ENCODE results near the gene UQCRQ.
A peak's percentile ranks its signal among the peaks of the same experiment; 100 is the strongest.

UQCRQ gene

DNA sequence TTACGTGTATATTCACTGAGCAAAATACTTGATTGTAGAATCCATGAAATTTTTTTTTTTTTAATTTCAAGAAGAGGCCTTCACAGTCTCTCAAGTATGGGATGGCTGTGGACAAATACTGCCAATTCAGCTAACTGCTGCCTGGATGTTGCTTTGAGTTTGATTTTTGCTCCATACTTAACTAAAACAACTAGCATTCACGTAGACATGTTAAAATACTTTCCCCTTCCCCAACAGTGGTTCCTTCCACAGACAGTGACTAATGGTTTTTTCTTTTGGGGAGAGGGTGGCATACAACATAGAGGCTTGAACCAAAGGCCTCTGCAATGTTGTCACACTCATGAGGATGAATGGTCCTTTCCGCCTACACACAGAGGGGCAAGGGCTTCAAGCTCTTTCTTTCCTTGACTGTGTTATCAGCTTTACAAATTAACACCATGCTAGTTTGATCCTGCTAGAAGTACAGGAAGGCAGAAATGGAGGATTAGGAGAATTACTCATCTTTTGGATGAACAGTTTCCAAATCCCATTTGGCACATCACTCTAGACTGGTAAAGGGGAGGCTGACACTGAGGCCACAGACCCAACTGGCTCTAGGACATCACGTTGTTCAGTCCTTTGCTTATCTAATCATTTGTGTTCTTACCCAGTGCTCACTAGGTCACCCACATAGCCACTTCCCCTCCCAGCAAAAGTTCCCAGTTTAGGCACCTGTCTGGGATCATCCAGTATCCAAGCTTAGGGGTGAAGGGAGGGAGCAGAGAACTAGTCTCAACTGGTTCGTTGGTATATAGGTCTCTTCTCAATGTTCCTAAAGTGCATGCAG lies 5.2 kb downstream of the UQCRQ start:
- no peak for DNase-seq

DNA sequence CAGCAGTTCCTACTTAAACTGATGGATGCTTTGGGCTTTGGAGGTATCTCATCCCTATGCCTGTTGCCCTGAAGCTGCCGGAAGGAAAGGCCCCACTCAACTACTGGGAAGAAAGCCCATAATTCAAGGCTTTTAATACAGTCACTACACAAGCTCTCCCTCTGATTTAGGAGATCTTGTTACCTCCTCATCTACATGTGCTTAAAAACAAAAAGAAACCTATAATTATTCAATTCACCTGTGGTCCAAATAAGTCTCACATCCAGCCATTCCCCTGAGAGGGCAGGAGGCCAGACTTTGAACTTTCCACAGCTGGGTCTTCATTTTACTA lies 6.3 kb downstream of the UQCRQ start:
- no peak for DNase-seq

DNA sequence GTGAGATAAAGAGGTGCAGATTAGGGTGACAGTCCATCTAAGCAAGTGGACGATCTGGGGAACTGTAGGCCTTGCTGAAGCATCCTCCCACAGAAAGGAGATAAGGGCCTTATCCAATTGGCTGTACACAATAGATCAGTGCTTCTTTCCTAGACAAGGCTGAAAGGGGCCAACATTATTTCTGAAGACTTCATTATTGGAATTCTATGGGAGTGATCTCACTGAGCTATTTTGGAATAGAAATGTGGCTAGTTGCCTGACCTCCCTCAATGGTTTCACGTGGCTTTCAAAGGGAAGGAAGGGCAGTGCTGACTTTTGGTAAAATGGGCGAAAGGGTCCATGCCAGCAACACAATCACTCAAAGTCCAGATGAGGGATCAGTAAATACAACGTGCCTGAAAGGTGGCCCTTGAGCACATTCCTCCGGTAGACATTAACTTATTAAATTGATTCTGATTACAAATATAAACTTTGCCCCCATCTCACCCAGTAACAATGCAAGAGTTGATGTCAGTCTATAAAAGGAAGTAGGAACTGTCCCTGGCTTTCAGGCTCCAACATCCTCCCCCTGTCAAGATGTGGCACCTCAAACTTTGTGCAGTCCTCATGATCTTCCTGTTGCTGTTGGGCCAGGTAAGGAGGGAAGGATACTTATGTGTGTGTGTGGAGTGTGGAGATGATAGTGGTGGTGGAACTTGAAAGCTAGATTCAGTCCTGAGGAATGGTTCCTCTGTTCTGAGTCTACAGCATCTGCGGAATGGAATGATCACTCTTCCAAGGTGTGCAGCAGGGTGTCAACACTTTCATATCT lies 6.9 kb downstream of the UQCRQ start, which contains the start of gene LEAP2:
Gene LEAP2 (plus strand): TSS at position 550 of the 811 bp plus-strand sequence. CDS start 27 bp downstream, at position 577.
- DNase-seq: no peak

DNA sequence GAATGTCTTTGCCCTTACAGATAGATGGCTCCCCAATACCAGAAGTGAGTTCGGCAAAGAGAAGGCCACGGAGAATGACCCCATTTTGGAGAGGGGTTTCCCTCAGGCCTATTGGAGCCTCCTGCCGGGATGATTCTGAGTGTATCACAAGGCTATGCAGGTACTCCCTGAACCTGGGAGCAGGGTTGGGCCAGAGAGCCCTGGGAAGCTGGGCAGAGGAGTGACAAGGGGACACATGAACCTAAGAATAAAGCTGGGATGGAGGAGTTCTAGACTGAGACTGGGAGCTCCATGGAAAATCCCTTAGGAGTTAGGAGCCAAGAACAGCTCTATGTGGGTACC lies 7.5 kb downstream of the UQCRQ start:
- DNase-seq: no peak

DNA sequence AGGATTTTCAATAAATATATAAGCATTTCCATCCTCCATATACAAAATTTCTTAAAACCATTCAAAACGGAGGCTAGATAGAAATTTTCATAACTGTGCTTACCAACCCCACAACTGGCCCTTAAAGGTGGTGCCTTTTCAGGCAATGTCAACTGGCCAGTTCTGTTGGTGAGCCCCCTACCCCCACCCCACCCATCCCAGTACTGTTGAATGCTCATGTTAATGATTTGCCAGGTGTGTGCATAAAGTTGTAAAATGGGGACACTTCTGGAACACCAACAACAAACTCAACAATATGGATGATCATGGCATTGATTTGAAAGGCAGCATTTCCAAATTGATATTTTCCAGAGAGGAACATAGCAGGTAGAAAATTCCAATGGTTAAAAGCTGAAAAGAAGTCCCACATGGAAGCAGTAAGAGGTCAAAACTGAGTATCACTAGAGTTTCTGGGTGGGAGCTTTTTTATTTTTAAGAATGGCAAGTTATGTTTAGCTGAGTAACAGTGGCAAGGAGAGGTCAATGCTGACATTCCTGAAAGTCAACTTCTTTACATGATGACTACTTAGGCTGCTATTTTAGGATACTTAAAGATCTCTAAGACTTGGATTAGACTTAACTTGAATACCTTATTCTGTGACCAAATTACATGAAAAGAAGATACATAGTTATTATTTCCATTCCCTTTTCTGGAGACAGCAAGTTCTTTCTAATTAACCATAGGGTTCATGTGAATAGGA lies 9.7 kb downstream of the UQCRQ start:
- no peak for DNase-seq

DNA sequence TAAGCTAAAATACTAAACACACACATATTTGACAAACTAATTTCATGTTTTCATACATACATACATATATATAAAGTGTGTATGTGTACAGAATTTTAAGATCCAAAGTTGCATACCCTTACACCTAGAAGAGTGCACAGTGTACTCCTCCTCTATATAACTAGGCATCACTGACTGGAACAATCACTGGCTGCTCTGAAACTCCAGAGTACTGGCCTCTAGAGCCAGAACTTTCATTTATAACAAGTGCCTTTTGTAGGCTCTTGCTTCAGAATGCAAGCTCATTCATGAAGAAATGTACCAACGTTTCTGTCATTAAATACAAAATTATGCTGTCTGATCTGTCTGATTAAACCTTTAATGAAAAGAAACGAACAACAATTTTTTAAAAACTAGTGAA lies 11.0 kb downstream of the UQCRQ start:
- DNase-seq: no peak

DNA sequence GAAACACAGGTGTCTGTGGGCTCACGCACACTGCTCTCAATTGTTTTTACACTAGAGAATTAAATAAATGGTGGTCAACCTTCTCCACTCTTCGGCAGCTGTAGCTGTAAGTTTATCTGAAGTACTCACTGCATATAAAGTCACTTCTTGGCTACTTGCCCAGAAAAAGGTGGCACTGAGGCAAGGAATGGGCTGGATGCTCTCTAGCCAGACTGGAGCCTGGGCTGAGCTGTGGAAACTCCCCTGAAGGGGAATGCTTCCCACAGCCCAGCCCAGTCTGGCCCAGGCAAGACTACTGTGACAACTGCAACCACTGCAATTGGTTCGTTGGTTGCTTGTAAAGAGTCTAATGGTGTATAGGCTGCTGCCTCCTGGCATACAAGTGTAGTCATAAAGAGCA lies 11.5 kb downstream of the UQCRQ start:
- DNase-seq: no peak

DNA sequence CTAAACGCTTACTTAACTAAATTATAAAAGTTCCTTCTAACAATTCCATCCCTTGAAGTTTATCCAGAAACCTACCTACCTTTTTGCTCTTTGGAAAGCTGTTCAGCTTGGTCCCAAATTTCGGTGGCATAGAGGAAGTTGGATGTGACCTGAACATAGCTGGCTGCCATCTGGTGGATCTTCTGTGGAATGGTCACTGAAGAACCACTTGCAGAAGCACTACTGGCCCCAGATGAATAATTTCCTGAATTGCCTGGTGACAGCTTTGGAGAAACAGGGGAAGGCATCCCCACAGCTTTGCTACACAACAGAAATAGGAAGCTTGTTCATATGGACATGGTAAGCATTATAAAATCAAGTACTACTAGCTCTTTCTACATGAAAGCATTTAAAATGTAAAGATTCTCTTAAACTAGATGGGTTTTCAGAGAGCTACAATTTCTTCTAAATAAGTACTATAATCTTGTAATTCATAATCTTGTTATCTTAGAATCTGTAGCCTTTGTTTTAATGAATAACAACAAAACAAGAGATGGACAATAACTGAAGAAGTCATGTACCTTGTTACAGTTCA lies 16.9 kb downstream of the UQCRQ start:
- DNase-seq: peak; percentile 91 to 96

DNA sequence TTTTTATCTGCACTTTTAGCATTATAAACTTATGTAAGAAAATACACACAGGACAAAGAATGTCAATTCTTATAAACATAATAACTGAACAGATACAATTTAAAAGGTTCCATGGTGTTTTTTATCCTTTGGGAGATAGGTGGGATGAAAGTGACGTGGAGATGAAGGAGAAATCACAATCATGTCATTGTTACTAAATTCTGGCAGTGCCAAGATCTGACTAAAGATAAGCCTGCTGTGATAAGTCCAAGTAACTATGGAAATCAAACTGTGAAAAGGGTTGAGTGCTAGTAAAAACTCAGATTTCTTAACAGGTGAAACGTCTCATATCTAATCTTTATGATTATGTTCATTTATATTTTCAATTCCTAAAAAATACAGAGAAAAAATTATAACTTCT lies 18.1 kb downstream of the UQCRQ start:
- no peak for DNase-seq

DNA sequence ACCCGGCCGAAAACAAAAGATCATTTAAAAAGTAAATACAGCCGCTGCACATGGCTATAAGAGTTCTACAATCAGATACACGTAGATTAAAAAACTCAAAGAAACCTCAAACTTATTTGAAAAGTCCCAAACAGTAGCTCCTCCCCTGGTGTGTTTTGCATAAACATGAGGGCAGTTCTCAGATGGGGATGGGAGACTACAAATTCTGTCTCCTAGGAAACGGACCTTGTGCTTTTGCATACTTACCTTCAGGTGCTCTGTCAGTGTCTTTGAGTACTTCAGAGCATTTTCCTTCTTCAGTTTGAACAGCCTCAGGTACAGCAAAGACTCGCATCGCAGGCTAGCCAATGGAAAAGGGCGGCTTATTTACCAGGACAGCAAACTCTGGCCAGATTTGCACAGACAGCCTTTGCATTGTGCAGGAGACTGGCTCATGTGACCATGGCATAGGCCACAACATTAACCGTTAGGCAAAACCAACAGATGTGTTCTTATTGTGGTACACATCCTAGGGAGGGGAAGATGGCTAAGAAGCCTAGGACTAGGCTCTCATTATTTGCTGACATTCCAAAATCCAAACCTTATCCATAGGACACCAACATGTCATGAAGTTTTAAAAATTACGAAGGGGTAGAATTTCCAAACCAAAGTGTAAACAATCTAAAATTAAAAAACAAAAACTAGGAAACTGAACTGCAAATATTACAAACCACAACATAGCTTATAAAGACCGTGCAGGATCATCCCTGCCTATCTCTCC lies 19.8 kb downstream of the UQCRQ start:
- DNase-seq: no peak

DNA sequence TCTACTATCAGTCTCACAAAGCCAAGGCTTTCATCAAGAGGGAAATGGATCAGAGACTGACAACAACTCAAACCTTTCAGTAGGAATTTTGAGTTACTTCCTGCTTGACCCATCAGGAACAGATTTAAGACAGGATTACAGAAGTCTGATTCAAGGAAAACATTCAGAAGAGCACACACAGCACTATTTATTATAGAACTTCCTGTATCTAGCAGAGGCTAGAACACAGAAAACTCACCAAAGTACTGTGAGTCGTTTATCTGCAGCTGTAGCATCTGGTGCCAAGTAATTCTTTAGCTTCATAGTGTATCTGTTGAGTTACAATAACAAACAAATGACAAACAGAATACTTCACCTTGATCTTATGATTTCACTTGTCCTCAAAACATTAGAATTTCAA lies 20.8 kb downstream of the UQCRQ start:
- DNase-seq: no peak

DNA sequence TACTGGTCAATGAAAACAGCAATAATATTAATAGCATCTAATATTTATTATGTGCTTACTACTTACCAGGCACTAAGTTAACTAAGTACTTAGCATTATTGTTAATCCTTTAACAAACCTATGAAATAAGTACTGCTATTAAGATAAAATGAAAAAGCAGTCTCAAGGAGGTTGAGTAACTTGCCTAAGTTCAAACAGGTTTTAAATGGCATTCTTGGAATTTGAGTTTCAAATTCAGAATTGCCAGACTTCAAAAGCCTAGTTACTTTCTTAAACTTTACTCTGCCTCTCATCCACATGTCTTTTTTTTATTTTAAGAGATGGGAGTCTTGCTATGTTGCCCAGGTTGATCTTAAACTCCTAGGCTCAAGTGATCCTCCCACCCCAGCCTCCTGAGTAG lies 23.1 kb downstream of the UQCRQ start:
- no peak for DNase-seq

DNA sequence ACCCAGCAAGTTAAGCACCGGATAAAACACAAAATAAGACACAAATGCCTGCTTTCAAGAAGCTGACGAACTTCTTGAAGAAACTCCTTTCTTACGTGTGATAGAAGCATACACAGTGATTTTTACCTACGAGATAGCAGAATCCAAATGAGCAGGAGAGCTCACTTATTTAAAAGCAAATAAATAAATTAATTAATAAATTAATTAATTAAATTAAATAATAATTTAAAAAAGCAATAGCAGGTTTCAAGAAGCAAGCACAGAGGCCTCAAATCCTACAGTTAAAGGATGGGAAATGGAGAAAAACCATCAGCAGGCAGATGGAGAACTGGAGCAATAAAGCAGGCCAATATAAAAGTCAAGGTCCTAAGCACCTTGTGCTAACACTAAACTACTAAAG lies 24.4 kb downstream of the UQCRQ start:
- no peak for DNase-seq

DNA sequence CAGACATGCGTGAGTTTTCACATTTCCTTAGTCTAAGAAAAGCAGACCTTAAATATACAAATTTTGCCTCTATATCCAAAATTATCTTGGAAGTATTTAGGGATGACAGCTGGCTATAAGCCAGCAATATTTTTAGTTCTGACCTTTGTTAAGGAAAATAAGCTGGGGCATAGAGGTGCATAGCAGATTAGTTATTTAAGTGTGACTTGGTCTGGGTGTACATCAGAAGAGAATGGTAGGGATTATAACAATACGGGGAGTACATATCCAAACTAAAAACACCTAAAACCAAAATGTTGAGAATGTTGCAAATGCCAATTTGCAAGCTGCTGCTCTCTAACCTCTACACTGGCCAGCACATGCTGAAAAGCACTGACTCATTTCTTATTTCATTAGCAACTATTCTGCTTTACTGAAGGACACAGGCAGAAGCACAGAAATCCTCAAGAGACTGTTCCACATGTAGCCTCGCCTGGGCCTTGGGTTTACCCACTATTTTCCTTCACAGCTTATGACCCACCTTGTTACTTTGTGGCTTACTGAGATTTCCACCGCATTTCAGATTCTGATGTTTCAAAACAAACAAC lies 29.4 kb downstream of the UQCRQ start:
- DNase-seq: no peak

DNA sequence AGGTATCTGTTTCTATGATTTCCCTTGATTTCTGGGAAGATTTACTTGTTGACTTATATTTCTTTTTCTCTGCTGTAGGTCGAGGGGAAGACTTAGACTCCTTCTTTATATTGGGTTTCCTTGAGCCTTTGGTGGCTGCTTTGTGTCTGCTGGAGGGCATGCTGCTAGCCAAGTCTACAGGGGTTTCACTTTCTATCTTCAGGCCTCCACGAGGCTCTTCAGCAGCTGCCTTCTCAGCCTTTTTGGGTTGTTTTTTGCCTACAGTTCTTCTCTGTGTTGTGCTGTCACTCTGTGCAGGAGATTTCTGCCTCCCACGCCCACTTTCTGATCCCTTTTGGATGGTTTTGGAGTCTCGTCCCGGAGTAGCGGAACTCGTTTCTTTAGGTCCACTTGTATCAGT lies 30.2 kb downstream of the UQCRQ start:
- no peak for DNase-seq

DNA sequence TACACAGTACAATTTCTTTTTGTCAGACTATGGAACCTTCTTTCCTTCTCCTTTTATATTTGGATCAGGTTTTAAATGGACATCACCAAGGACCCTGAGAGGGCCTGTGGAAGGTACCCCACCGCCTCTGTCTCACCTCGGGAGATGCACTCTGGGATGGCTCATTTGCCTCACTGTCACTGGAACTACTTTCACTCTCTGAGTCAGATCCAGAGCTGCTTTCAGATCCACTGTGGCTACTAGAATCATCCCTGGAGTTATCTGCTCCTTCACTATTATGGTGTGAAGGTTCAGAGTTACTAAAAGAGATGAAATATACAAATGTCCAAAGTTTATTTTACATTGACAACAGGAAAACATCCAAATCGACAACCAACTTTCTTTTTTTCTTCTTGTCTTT lies 31.7 kb downstream of the UQCRQ start:
- DNase-seq: no peak

DNA sequence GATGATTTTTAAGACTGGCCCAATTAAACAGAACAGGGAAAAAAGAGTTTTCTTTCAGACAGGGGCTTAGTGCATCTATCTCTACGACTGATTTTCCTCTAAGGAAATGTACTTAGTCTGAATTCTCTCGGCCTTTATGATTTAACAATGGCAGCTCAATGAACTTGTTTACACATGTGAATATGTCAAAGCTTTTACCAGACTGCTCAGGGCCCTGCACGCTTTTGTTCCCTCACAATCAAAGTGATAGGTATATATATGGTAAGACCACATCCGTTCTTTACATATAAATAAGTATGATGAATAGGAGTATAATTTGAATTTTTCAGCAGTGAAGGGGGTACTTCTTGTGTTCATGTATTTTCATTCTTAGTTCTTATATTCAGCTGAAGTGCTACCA lies 34.6 kb downstream of the UQCRQ start:
- DNase-seq: no peak

DNA sequence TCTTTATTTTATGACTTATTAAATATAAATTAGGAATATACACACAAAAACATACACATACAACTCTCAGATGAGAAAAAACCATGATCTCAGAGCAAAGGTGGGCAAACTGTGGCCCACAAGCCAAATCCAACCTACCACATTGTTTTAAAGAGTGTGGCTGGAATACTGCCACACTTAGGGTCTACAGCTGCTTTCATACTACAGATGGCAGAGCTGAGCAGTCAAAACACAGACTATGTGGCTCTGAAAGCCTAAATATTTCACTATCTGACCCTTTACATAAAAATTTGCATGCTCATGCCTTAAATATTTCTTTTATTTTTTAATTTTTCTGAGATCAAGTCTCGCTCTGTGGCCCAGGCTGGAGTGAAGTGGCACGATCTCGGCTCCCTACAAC lies 35.3 kb downstream of the UQCRQ start:
- DNase-seq: no peak

DNA sequence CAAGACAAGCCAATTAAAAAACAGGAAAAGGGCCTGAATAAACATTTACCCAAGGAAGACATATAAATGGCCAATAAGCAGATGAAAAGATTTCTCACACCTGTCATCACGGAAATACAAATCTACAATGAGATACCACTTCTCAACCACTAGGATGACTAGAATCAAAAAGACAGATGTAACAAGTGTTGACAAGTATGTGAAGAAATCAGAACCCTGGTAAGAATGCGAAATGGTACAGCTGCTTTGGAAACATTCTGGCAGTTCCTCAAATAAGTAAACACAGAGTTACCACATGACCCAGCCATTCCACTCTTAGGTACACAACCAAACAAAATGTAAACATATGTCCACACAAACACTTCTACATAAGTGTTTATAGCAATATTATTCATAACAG lies 39.5 kb downstream of the UQCRQ start:
- peak in 1 of 2 experiments; percentile 11 for DNase-seq

DNA sequence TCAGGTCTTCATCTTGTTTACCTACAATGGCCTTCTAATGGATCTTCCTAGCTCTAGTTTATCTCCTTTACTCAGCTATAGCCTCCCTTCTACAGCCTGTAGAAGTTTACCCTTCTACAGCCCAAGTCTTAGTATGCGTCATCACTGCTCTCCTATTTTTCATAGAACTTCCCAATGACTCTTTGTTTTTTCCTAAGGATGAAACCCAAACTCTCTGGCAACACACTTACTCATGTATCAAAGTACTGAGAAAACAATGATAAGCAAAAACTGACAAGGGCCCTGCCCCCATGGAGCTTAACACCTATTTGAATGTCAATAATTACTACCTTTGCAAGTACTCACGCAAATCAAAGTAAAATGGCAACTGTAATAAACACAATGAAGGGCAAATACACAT lies 40.7 kb downstream of the UQCRQ start:
- DNase-seq: no peak

DNA sequence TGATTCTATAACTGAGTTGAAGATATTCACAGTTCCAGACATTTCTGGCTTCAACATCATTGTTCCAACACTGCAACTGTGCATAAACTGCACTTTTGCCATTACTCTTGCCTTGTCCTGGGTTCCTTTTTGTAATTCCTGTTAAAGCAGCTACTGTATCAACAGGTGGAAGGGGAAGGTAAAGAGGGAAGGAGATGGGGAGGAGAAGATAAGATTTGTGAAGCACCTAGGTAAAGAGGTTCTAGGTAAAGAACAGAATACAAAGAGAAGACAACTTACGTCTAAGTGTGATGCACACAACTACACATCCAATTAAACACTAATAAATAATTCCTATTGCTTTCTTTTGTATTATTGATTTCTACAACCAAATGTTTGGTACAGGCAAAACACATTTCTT lies 43.3 kb downstream of the UQCRQ start:
- DNase-seq: no peak

DNA sequence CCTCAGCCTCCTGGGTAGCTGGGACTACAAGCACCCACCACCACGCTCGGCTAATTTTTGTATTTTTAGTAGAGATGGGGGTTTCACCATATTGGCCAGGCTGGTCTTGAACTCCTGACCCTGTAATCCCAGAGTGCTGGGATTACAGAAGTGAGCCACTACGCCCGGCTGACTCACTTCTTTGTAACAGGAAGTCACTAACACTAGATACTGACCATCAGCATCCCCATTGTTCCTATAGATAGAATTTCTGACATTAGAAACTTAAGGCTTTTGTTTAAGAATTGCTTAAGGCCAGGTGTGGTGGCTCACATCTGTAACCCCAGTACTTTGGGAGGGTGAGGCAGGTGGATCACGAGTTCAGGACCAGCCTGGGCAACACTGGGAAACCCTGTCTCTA lies 49.2 kb downstream of the UQCRQ start:
- DNase-seq: no peak

Measured in Kasumi-1 (cell line).